GM10248 (cell line): ENCODE measurements around the gene CLPTM1L.

Experiments
- CTCF ChIA-PET: fragments of 300-600 bp; sonication (Branson Sonifier 250); formaldehyde crosslinking; extraction: SDS; loops from one replicate; lab custom pipeline; 2021; ENCODE audit warnings: antibody characterized with exemption; lab: Yijun Ruan, JAX
- POLR2A ChIA-PET: fragments of 350-650 bp; sonication (Branson Sonifier 250); formaldehyde crosslinking; extraction: SDS; loops from one replicate; lab custom pipeline; 2020; ENCODE audit warnings: antibody characterized with exemption; lab: Yijun Ruan, JAX
- DNase-seq: peaks from one replicate; pipeline ENCODE4 v3.0.0; 2012; ENCODE audit errors: extremely low spot score
- TF ChIP-seq, protein P1 (sequence below): IDR thresholded peaks from 2 replicates; pipeline ENCODE4 v1.5.1; 2012; ENCODE audit warnings: mild to moderate bottlenecking, low read depth; ENCODE audit errors: extremely low read depth, missing control alignments, control extremely low read depth

The CLPTM1L gene

DNA sequence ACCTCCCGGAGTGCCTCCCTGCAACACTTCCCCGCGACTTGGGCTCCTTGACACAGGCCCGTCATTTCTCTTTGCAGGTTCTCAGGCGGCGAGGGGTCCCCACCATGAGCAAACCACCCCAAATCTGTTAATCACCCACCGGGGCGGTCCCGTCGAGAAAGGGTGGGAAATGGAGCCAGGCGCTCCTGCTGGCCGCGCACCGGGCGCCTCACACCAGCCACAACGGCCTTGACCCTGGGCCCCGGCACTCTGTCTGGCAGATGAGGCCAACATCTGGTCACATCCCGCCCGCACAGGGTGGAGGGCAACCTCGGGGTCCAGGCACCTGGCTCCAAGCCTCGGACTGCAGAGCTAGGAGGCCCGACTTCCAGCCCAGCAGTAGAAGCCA, 49.3 kb downstream of the CLPTM1L start:
- CTCF ChIA-PET, result interaction anchor here (1.1 kb wide), 1 partner anchor 11 kb away, joined by 3 read pairs; no protein-coding TSS in a partner anchor
- TF ChIP-seq, protein P1, sequence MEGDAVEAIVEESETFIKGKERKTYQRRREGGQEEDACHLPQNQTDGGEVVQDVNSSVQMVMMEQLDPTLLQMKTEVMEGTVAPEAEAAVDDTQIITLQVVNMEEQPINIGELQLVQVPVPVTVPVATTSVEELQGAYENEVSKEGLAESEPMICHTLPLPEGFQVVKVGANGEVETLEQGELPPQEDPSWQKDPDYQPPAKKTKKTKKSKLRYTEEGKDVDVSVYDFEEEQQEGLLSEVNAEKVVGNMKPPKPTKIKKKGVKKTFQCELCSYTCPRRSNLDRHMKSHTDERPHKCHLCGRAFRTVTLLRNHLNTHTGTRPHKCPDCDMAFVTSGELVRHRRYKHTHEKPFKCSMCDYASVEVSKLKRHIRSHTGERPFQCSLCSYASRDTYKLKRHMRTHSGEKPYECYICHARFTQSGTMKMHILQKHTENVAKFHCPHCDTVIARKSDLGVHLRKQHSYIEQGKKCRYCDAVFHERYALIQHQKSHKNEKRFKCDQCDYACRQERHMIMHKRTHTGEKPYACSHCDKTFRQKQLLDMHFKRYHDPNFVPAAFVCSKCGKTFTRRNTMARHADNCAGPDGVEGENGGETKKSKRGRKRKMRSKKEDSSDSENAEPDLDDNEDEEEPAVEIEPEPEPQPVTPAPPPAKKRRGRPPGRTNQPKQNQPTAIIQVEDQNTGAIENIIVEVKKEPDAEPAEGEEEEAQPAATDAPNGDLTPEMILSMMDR, result no peak
- DNase-seq, result no peak
- POLR2A ChIA-PET, result interaction anchor here (0.6 kb wide), 1 partner anchor 11 kb away, joined by 6 read pairs; no protein-coding TSS in a partner anchor

DNA sequence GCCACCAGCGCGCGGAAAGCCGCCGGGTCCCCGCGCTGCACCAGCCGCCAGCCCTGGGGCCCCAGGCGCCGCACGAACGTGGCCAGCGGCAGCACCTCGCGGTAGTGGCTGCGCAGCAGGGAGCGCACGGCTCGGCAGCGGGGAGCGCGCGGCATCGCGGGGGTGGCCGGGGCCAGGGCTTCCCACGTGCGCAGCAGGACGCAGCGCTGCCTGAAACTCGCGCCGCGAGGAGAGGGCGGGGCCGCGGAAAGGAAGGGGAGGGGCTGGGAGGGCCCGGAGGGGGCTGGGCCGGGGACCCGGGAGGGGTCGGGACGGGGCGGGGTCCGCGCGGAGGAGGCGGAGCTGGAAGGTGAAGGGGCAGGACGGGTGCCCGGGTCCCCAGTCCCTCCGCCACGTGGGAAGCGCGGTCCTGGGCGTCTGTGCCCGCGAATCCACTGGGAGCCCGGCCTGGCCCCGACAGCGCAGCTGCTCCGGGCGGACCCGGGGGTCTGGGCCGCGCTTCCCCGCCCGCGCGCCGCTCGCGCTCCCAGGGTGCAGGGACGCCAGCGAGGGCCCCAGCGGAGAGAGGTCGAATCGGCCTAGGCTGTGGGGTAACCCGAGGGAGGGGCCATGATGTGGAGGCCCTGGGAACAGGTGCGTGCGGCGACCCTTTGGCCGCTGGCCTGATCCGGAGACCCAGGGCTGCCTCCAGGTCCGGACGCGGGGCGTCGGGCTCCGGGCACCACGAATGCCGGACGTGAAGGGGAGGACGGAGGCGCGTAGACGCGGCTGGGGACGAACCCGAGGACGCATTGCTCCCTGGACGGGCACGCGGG, 49.9 kb downstream of the CLPTM1L start, which contains the start of gene TERT:
TERT (minus strand) TSS at position 234 of the 815 bp plus-strand sequence; CDS start at position 155, 79 bp downstream.
- ChIA-PET CTCF (no interaction called here), POLR2A (interaction anchor here (0.6 kb wide), 1 partner anchor 10 kb away, joined by 6 read pairs; no protein-coding TSS in a partner anchor)
- peak; percentile 70 for DNase-seq
- TF ChIP-seq, protein P1, result no peak

DNA sequence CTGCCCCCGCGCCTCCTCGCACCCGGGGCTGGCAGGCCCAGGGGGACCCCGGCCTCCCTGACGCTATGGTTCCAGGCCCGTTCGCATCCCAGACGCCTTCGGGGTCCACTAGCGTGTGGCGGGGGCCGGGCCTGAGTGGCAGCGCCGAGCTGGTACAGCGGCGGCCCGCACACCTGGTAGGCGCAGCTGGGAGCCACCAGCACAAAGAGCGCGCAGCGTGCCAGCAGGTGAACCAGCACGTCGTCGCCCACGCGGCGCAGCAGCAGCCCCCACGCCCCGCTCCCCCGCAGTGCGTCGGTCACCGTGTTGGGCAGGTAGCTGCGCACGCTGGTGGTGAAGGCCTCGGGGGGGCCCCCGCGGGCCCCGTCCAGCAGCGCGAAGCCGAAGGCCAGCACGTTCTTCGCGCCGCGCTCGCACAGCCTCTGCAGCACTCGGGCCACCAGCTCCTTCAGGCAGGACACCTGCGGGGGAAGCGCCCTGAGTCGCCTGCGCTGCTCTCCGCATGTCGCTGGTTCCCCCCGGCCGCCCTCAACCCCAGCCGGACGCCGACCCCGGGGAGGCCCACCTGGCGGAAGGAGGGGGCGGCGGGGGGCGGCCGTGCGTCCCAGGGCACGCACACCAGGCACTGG, 50.6 kb downstream of the CLPTM1L start:
- CTCF ChIA-PET, result no interaction called here
- DNase-seq, result no peak
- POLR2A ChIA-PET, result no interaction called here
- TF ChIP-seq, protein P1, result no peak

DNA sequence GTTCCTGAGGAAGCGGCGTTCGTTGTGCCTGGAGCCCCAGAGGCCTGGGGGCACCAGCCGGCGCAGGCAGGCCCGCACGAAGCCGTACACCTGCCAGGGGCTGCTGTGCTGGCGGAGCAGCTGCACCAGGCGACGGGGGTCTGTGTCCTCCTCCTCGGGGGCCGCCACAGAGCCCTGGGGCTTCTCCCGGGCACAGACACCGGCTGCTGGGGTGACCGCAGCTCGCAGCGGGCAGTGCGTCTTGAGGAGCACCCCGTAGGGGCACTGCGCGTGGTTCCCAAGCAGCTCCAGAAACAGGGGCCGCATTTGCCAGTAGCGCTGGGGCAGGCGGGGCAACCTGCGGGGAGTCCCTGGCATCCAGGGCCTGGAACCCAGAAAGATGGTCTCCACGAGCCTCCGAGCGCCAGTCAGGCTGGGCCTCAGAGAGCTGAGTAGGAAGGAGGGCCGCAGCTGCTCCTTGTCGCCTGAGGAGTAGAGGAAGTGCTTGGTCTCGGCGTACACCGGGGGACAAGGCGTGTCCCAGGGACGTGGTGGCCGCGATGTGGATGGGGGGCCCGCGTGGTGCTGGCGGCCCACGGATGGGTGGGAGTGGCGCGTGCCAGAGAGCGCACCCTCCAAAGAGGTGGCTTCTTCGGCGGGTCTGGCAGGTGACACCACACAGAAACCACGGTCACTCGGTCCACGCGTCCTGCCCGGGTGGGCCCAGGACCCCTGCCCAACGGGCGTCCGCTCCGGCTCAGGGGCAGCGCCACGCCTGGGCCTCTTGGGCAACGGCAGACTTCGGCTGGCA, 51.3 kb downstream of the CLPTM1L start:
- no peak for DNase-seq
- CTCF ChIA-PET, result interaction anchor here (1.7 kb wide), 1 partner anchor 9 kb away, joined by 6 read pairs; no protein-coding TSS in a partner anchor
- POLR2A ChIA-PET, result no interaction called here
- TF ChIP-seq, protein P1, result no peak

DNA sequence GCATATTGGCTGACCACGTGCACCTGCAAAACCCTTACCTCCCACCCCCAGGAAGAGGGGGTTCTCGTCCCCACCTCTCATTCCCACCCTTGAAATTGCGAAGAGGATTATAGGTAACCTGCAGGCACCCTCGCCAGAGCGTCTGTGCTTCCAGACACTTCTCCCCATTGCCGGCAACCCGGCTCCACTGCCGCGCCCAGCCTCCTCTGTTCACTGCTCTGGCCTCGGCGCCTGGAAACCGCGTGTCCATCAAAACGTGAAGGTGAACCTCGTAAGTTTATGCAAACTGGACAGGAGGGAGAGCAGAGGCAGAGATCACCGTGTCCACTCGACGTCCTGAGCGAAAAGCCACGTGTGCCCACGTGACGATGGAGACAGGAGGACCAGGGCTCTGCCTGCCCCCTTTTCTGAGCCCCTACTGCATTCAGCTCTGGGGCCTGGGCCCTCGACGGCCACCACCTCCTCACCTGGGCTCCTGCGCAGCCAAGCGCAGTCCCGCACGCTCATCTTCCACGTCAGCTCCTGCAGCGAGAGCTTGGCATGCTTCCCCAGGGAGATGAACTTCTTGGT, 52.0 kb downstream of the CLPTM1L start:
- TF ChIP-seq, protein P1, result no peak
- ChIA-PET POLR2A (no interaction called here), CTCF (interaction anchor here (1.7 kb wide), 1 partner anchor 10 kb away, joined by 6 read pairs; no protein-coding TSS in a partner anchor)
- DNase-seq, result no peak
